Hepatocyte (in vitro differentiated cells): ENCODE measurements around the gene ST3GAL4. TPM values are rescaled to one million over a fixed set of nuclear protein-coding genes. Genes with fewer than 3 reads are reported as not detected.

Experiments
- DNase-seq: peaks from one replicate; pipeline ENCODE4 v3.0.0-alpha.2; 2016; ENCODE audit warnings: low spot score
- H2AFZ ChIP-seq: fragments of 200-600 bp; sonication (generic); 2 replicates; pipeline ENCODE4 v1.6.0; 2016; ENCODE audit warnings: antibody characterized with exemption, mild to moderate bottlenecking
- H3K27ac ChIP-seq: fragments of 200-600 bp; sonication (generic); 2 replicates; pipeline ENCODE4 v1.5.1; 2016; ENCODE audit warnings: mild to moderate bottlenecking
- H3K27me3 ChIP-seq: fragments of 200-600 bp; sonication (generic); 2 replicates; pipeline ENCODE4 v1.6.1; 2016
- H3K36me3 ChIP-seq: fragments of 200-600 bp; sonication (generic); replicated peaks from 2 replicates; pipeline ENCODE4 v1.5.1; 2016; ENCODE audit warnings: low read depth; ENCODE audit not compliant: insufficient read depth
- H3K4me1 ChIP-seq: fragments of 200-600 bp; sonication (generic); 2 replicates; pipeline ENCODE4 v1.5.1; 2016; ENCODE audit warnings: mild to moderate bottlenecking, moderate library complexity; ENCODE audit not compliant: insufficient read depth
- H3K4me2 ChIP-seq: fragments of 200-600 bp; sonication (generic); 2 replicates; pipeline ENCODE4 v1.6.0; 2016
- H3K4me3 ChIP-seq: fragments of 200-600 bp; sonication (generic); 2 replicates; pipeline ENCODE4 v1.5.1; 2016; ENCODE audit warnings: mild to moderate bottlenecking
- H3K79me2 ChIP-seq: fragments of 200-600 bp; sonication (generic); 2 replicates; pipeline ENCODE4 v1.6.0; 2017; ENCODE audit warnings: mild to moderate bottlenecking
- H3K9me2 ChIP-seq: fragments of 200-600 bp; sonication (generic); replicated peaks from 2 replicates; pipeline ENCODE4 v1.6.0; 2017; ENCODE audit warnings: mild to moderate bottlenecking; ENCODE audit not compliant: insufficient read depth
- H3K9me3 ChIP-seq: fragments of 200-600 bp; sonication (generic); 2 replicates; pipeline ENCODE4 v1.5.1; 2016; ENCODE audit warnings: low read depth, mild to moderate bottlenecking
- H4K20me1 ChIP-seq: fragments of 200-600 bp; sonication (generic); 2 replicates; pipeline ENCODE4 v1.6.0; 2016; ENCODE audit warnings: mild to moderate bottlenecking; ENCODE audit not compliant: insufficient read depth, poor library complexity, severe bottlenecking
- CTCF ChIP-seq: fragments of 200-600 bp; sonication (generic); IDR thresholded peaks from 2 replicates; pipeline ENCODE4 v1.5.1; 2016; ENCODE audit warnings: antibody characterized with exemption, mild to moderate bottlenecking; ENCODE audit not compliant: poor library complexity
- EZH2 ChIP-seq: fragments of 200-600 bp; sonication (generic); IDR thresholded peaks from 2 replicates; pipeline ENCODE4 v1.6.1; 2016; ENCODE audit warnings: antibody characterized with exemption, mild to moderate bottlenecking, borderline replicate concordance
- EZH2phosphoT487 ChIP-seq: fragments of 200-600 bp; sonication (generic); IDR thresholded peaks from one replicate; pipeline ENCODE4 v1.6.1; 2018; ENCODE audit warnings: antibody characterized with exemption, mild to moderate bottlenecking, low read depth, moderate library complexity; ENCODE audit not compliant: unreplicated experiment, severe bottlenecking
- WGBS: methylation state at CpG from one replicate; pipeline ENCODE4 v1.1.6; 2016; ENCODE audit warnings: low lambda C conversion rate; ENCODE audit errors: missing lambda C conversion rate; 5-methylcytosine and 5-hydroxymethylcytosine counted together
- polyA plus RNA-seq: library from polyadenylated mRNA; unstranded; fragments of >200 nt; fragmentation: Nextera tagmentation; extraction: Ambion mirVana; gene quantifications from 2 replicates; pipeline ENCODE4 v1.2.1, GENCODE V29; 2016
- total RNA-seq: library from RNA; depleted of rRNA; stranded (reverse); fragments of >200 nt; gene quantifications from 2 replicates; pipeline ENCODE4 v1.2.3, GENCODE V29; 2014

Gene ST3GAL4
- total and polyA plus RNA-seq, 2 experiments from 2014 or later: 31.0 to 31.5 TPM

GRCh38 chr11:126451211-126451802, 95.8 kb downstream of the ST3GAL4 start:
- no peak overlapping the region for H3K27ac ChIP-seq
- no peaks in the 10 kb centered on the region for H3K36me3 ChIP-seq
- no peaks in the 10 kb centered on the region for H4K20me1 ChIP-seq
- 90% methylated on average over 15 of the region's 15 CpGs for WGBS
- H3K4me2 ChIP-seq: no peak overlapping the region
- no peak for DNase-seq
- peaks cover 8% of the 10 kb centered on the region for H3K4me1 ChIP-seq
- no peak overlapping the region for H2AFZ ChIP-seq
- no peaks in the 10 kb centered on the region for H3K9me3 ChIP-seq
- no peaks in the 10 kb centered on the region for H3K27me3 ChIP-seq
- no peak overlapping the region for H3K4me3 ChIP-seq
- no peak for TF ChIP-seq EZH2phosphoT487
- no peak for TF ChIP-seq CTCF
- TF ChIP-seq EZH2: no peak
- no peaks in the 10 kb centered on the region for H3K79me2 ChIP-seq
- H3K9me2 ChIP-seq: no peaks in the 10 kb centered on the region

- 50% methylated on average over 24 of the region's 24 CpGs for WGBS
- no peaks in the 10 kb centered on the region for H3K9me3 ChIP-seq
- H3K27me3 ChIP-seq: no peaks in the 10 kb centered on the region
- no peaks in the 10 kb centered on the region for H3K36me3 ChIP-seq
- H3K4me3 ChIP-seq: no peak overlapping the region
- no peak for TF ChIP-seq EZH2phosphoT487
- TF ChIP-seq CTCF: no peak
- H3K4me2 ChIP-seq: peak overlapping the region; percentile 29
- no peaks in the 10 kb centered on the region for H3K79me2 ChIP-seq
- no peak overlapping the region for H3K27ac ChIP-seq
- DNase-seq: no peak
- no peak overlapping the region for H2AFZ ChIP-seq
- H4K20me1 ChIP-seq: no peaks in the 10 kb centered on the region
- H3K4me1 ChIP-seq: peaks cover 8% of the 10 kb centered on the region
- no peaks in the 10 kb centered on the region for H3K9me2 ChIP-seq
These were observed 97.0 kb downstream of the ST3GAL4 start for GRCh38 chr11:126452241-126453101.

- Histone ChIP-seq H3K36me3 (no peaks in the 10 kb centered on the region), H3K9me3 (no peaks in the 10 kb centered on the region), H3K27ac (no peak overlapping the region), H3K4me2 (no peak overlapping the region), H3K9me2 (no peaks in the 10 kb centered on the region), H4K20me1 (no peaks in the 10 kb centered on the region), H3K27me3 (peaks cover 3% of the 10 kb centered on the region), H3K4me1 (peaks cover 8% of the 10 kb centered on the region), H2AFZ (no peak overlapping the region), H3K4me3 (no peak overlapping the region), H3K79me2 (no peaks in the 10 kb centered on the region)
- no peak for DNase-seq
- TF ChIP-seq EZH2: no peak
- TF ChIP-seq CTCF: no peak
- TF ChIP-seq EZH2phosphoT487: no peak
- WGBS: 93% methylated on average over 15 of the region's 15 CpGs
These were observed 100.6 kb downstream of the ST3GAL4 start for GRCh38 chr11:126456089-126456488.
